ENCODE results near the gene ETV7. TPM values are rescaled to one million over a fixed set of nuclear protein-coding genes. Genes with fewer than 3 reads are reported as not detected.

Gene ETV7
- total and polyA plus RNA-seq, 2 of the 13 experiments (the other 11 are each of a cell fraction or from before 2014, with no cell fraction given) = not detected

GRCh38 chr6:36428911-36429310, 41.4 kb upstream of the ETV7 start (continued):
- TF ChIP-seq BCL6 (CRISPR knock-in tag; IDR thresholded peaks at IDR 0.05) (no peak), AHR (CRISPR knock-in tag; IDR thresholded peaks at IDR 0.05) (no peak), ZBTB14 (CRISPR knock-in tag; IDR thresholded peaks at IDR 0.05) (no peak), ZNF503 (CRISPR knock-in tag; IDR thresholded peaks at IDR 0.05) (no peak), STAG1 (CRISPR knock-in tag; IDR thresholded peaks at IDR 0.05) (peak; percentile 25), SMAD9 (CRISPR knock-in tag; IDR thresholded peaks at IDR 0.05) (no peak), RAD21 (CRISPR knock-in tag; IDR thresholded peaks at IDR 0.05) (0 out of 2 replicates have a peak, but pooled peaks have one; percentile 43)

DNA sequence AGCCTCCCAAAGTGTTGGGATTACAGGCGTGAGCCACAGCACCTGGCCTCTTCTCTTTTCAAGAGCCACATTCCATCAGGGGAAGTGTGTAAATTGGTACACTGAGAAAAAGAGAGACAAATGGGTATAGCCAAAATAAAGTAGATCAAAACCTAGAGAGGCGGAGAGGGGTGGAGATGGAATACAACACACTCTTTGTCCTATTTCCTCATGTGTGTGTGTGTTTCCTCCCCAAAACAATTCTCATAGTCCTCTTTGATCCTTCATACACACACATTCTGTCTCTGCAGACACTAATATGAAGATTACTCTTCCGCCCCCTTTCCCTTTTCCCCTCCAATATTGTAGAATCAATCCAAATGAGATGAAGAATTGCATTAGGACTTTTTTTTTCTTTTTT, 39.2 kb upstream of the ETV7 start:
- DNase-seq (ENCODE audit: low spot score) (peak; percentile 54), FAIRE-seq (no peak), ATAC-seq (no peak)
- peaks cover 58% of the 10 kb centered on the region for H3K4me1 ChIP-seq (ENCODE audit: insufficient read depth, low read length)
- in situ Hi-C loops (cut with HindIII; ENCODE audit: extremely low pct_ligation_motif_present, low pct_unique_long_range_greater_than_20kb) (no loop called here), intact Hi-C loops (cut with micrococcal nuclease; ENCODE audit: unreplicated experiment) (no loop called here)
- no TSS peak for BruUV-seq (replicated peaks)
- ChIA-PET POLR2A (interaction anchor here (2.7 kb wide), 1 partner anchor 15 kb away, joined by 10 read pairs; no protein-coding TSS in a partner anchor), CTCF (ENCODE audit: low intra/inter-chr PET ratio, low total read pairs) (no interaction called here)
- H3K36me3 ChIP-seq (replicated peaks in 1 of 2; ENCODE audit: control insufficient read depth in 1 of 2, insufficient read depth in 2 of 2, low read length in 2 of 2) = no peaks in the 10 kb centered on the region
- no peaks in the 10 kb centered on the region for H3K79me2 ChIP-seq (ENCODE audit: insufficient read depth, low read length)
- H3K9ac ChIP-seq (ENCODE audit: insufficient read depth, low read depth, low read length) = no peak overlapping the region
- no peak overlapping the region for H3K4me3 ChIP-seq (replicated peaks in 1 of 3; ENCODE audit: insufficient read depth in 1 of 3, low read depth in 2 of 3, low read length in 3 of 3)
- peaks cover 0 to 4% of the 10 kb centered on the region in 2 experiments; a peak in 1 of 5 replicates for H3K27me3 ChIP-seq (ENCODE audit: control insufficient read depth in 1 of 2, insufficient read depth in 2 of 2, low read length in 2 of 2)
- 33% methylated on average over 3 of the region's 3 CpGs for WGBS (ENCODE audit: low lambda C conversion rate)
- peak overlapping the region; percentile 12; the same call in 1 of the 2 replicates for H3K4me2 ChIP-seq (ENCODE audit: low read depth, low read length)
- H4K20me1 ChIP-seq (ENCODE audit: insufficient read depth, low read length) = no peaks in the 10 kb centered on the region
- no peak overlapping the region for H3K27ac ChIP-seq (ENCODE audit: extremely low read length, insufficient read depth, low read length)
- H2AFZ ChIP-seq (ENCODE audit: low read length) = no peak overlapping the region
- H3K9me3 ChIP-seq (ENCODE audit: low read length) = no peaks in the 10 kb centered on the region
- TF ChIP-seq ZNF878 (CRISPR knock-in tag; IDR thresholded peaks at IDR 0.05) (no peak), ZNF841 (CRISPR knock-in tag; IDR thresholded peaks at IDR 0.05; ENCODE audit: borderline replicate concordance) (no peak), SOX13 (IDR thresholded peaks at IDR 0.05) (no peak), SOX13 (CRISPR knock-in tag; conservative IDR thresholded peaks at IDR 0.05 in 1 of 2, IDR thresholded peaks at IDR 0.05 in 1 of 2) (peak in 1 of 2 experiments; percentile 72; a peak in 2 of 4 replicates), PHF8 (CRISPR knock-in tag; IDR thresholded peaks at IDR 0.05) (no peak), GLI4 (CRISPR knock-in tag; IDR thresholded peaks at IDR 0.05; ENCODE audit: borderline replicate concordance) (no peak), SMC3 (IDR thresholded peaks at IDR 0.05; ENCODE audit: low read length) (no peak), NCOA2 (CRISPR knock-in tag; IDR thresholded peaks at IDR 0.05) (no peak), SRY (CRISPR knock-in tag; IDR thresholded peaks at IDR 0.05) (no peak), ZNF644 (CRISPR knock-in tag; IDR thresholded peaks at IDR 0.05; ENCODE audit: low read depth) (no peak), ZBTB3 (CRISPR knock-in tag; IDR thresholded peaks at IDR 0.05; ENCODE audit: borderline replicate concordance, low read depth) (no peak), YY1 (IDR thresholded peaks at IDR 0.05; ENCODE audit: insufficient read depth, insufficient replicate concordance, low read depth, low read length) (no peak), ZBTB25 (CRISPR knock-in tag; IDR thresholded peaks at IDR 0.05) (no peak)
- TF ChIP-seq, protein P1, sequence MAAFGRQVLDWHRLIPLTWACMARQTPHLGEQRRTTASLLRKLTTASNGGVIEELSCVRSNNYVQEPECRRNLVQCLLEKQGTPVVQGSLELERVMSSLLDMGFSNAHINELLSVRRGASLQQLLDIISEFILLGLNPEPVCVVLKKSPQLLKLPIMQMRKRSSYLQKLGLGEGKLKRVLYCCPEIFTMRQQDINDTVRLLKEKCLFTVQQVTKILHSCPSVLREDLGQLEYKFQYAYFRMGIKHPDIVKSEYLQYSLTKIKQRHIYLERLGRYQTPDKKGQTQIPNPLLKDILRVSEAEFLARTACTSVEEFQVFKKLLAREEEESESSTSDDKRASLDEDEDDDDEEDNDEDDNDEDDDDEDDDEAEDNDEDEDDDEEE (CRISPR knock-in tag; IDR thresholded peaks at IDR 0.05) = no peak
